ENCODE measurements around the gene AMBP. TPM values are rescaled to one million over a fixed set of nuclear protein-coding genes. Genes with fewer than 3 reads are reported as not detected.

The AMBP gene
- total and polyA plus RNA-seq, 2 donors from 2014 or later = 5.3 to 43.5 TPM

Other genes with a start within 250 kb of the AMBP start
- 31.9 TPM for gene ZNF618, start 202.0 kb downstream of the AMBP start, total RNA-seq
- 5.6 TPM for gene ZNF618, start 202.0 kb downstream of the AMBP start, polyA plus RNA-seq (ENCODE audit: insufficient read depth, low read depth, low replicate concordance)
- 202 TPM for gene KIF12, start 21.0 kb upstream of the AMBP start, total RNA-seq
- 155 TPM for gene KIF12, start 21.0 kb upstream of the AMBP start, polyA plus RNA-seq (ENCODE audit: insufficient read depth, low read depth, low replicate concordance)
- gene COL27A1, start 77.2 kb upstream of the AMBP start, total RNA-seq = 45.6 TPM
- 13.6 TPM for gene COL27A1, start 77.2 kb upstream of the AMBP start, polyA plus RNA-seq (ENCODE audit: insufficient read depth, low read depth, low replicate concordance)
- gene ORM1, start 244.8 kb upstream of the AMBP start, total RNA-seq = not detected
- 0.73 TPM for gene ORM1, start 244.8 kb upstream of the AMBP start, polyA plus RNA-seq (ENCODE audit: insufficient read depth, low read depth, low replicate concordance)

Measured in kidney (tissue), 2 donors.